Mesendoderm (in vitro differentiated cells): Measurements from ENCODE around the gene SLC6A7.

Experiments
- DNase-seq: peaks from one replicate; pipeline ENCODE4 v3.0.0; 2013
- H2AK5ac ChIP-seq: 2 replicates; pipeline ENCODE4 v1.6.1; 2013; ENCODE audit warnings: low read length, inconsistent platforms
- H2BK120ac ChIP-seq: 2 replicates; pipeline ENCODE4 v1.6.1; 2013; ENCODE audit warnings: low read depth, mild to moderate bottlenecking, low read length, moderate library complexity, mixed read lengths
- H2BK15ac ChIP-seq: replicated peaks from 2 replicates; pipeline ENCODE4 v1.6.1; 2013; ENCODE audit warnings: low read depth, mild to moderate bottlenecking, moderate library complexity
- H2BK5ac ChIP-seq: 2 replicates; pipeline ENCODE4 v1.6.1; 2013; ENCODE audit warnings: low read length, inconsistent platforms
- H3K18ac ChIP-seq: 2 replicates; pipeline ENCODE4 v1.6.1; 2013; ENCODE audit warnings: mild to moderate bottlenecking, low read length, mixed read lengths
- H3K23ac ChIP-seq: one replicate; pipeline ENCODE4 v1.6.1; 2013; ENCODE audit warnings: low read length
- H3K27ac ChIP-seq: 2 replicates; pipeline ENCODE4 v1.5.1; 2013; ENCODE audit warnings: low read depth, mild to moderate bottlenecking, inconsistent platforms, low read length, moderate library complexity
- H3K27me3 ChIP-seq: 2 replicates; pipeline ENCODE4 v1.6.1; 2013; ENCODE audit warnings: low read length, control low read depth, mild to moderate bottlenecking, inconsistent platforms; ENCODE audit not compliant: insufficient read depth, poor library complexity
- H3K36me3 ChIP-seq: 2 replicates; pipeline ENCODE4 v1.6.1; 2013; ENCODE audit warnings: low read length, inconsistent platforms; ENCODE audit not compliant: control insufficient read depth, insufficient read depth
- H3K4ac ChIP-seq: one replicate; pipeline ENCODE4 v1.6.1; 2013; ENCODE audit warnings: low read depth, mild to moderate bottlenecking, low read length, moderate library complexity
- H3K4me1 ChIP-seq: 2 replicates; pipeline ENCODE4 v1.6.1; 2013; ENCODE audit warnings: low read depth, low read length, inconsistent platforms; ENCODE audit not compliant: control insufficient read depth
- H3K4me2 ChIP-seq: 2 replicates; pipeline ENCODE4 v1.6.1; 2013; ENCODE audit warnings: low read length
- H3K4me3 ChIP-seq: 2 replicates; pipeline ENCODE4 v1.5.1; 2013; ENCODE audit warnings: mild to moderate bottlenecking, low read length
- H3K56ac ChIP-seq: one replicate; pipeline ENCODE4 v1.6.1; 2013; ENCODE audit warnings: low read length
- H3K79me1 ChIP-seq: 2 replicates; pipeline ENCODE4 v1.6.1; 2013; ENCODE audit warnings: low read length, inconsistent platforms
- H3K79me2 ChIP-seq: 2 replicates; pipeline ENCODE4 v1.6.1; 2013; ENCODE audit warnings: mild to moderate bottlenecking, low read length; ENCODE audit not compliant: control insufficient read depth, insufficient read depth
- H3K9ac ChIP-seq: 2 replicates; pipeline ENCODE4 v1.6.1; 2013; ENCODE audit warnings: low read length, inconsistent platforms
- H4K5ac ChIP-seq: one replicate; pipeline ENCODE4 v1.6.1; 2013; ENCODE audit warnings: low read length
- H4K8ac ChIP-seq: one replicate; pipeline ENCODE4 v1.6.1; 2013; ENCODE audit warnings: low read depth, mild to moderate bottlenecking, control low read depth, low read length, moderate library complexity
- WGBS: extraction: QIAGEN DNeasy Blood & Tissue Kit; methylation state at CpG from one replicate; pipeline ENCODE4 v1.1.7; 2013; ENCODE audit warnings: low lambda C conversion rate, missing lambda C conversion rate; ENCODE audit not compliant: insufficient coverage; ENCODE audit errors: extremely low coverage; 5-methylcytosine and 5-hydroxymethylcytosine counted together

Gene SLC6A7

DNA sequence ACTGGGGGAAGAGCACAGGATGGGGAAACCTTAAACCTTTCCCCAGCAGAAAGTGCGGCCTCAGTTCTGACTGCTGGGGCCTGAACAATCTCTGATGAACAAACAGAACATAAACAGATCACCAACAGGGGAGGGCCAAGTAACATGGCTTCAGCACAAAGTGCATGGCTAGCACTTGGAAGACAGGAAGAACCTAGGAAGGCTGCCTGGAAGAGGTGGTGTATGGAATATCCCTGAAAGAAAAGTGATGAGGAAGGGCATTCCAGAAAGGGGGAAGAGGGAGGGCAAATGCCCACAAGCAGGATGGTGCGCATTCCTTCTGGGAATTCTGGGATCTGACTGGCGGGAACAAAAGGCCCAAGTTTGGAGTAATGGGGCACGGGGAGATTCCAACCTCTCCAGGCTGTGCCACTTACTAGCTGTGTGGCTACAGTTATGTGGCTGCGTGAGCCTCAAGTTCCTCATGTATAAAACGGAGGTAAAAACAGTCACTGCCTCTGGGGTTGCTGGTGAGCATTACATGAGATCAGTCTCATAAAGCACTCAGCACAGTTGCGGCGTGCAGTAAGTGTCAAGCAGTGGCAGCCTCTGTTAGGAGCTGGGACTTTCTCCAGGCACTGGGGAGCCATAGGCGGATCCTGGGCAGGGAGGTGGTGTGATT, 35.8 kb upstream of the SLC6A7 start:
- H3K4me1 ChIP-seq = peaks cover 9% of the 10 kb centered on the region
- H2BK120ac ChIP-seq = peak overlapping the region; percentile 48
- H3K56ac ChIP-seq = peak overlapping the region; percentile 73
- WGBS = no CpG with 5 or more reads among the region's 9 CpGs
- H3K4me2 ChIP-seq = no peak overlapping the region
- H4K8ac ChIP-seq = no peak overlapping the region
- no peak overlapping the region for H3K4me3 ChIP-seq
- no peaks in the 10 kb centered on the region for H3K27me3 ChIP-seq
- H2BK5ac ChIP-seq = peak overlapping the region; percentile 22
- H3K79me1 ChIP-seq = no peaks in the 10 kb centered on the region
- H2AK5ac ChIP-seq = peak overlapping the region; percentile 57
- no peak overlapping the region for H2BK15ac ChIP-seq
- H3K18ac ChIP-seq = peak overlapping the region; percentile 95
- no peak overlapping the region for H3K23ac ChIP-seq
- H3K27ac ChIP-seq = no peak overlapping the region
- peak overlapping the region; percentile 14 for H3K9ac ChIP-seq
- peak; percentile 78 for DNase-seq
- no peaks in the 10 kb centered on the region for H3K36me3 ChIP-seq
- H4K5ac ChIP-seq = no peak overlapping the region
- no peaks in the 10 kb centered on the region for H3K79me2 ChIP-seq
- peak overlapping the region; percentile 38 for H3K4ac ChIP-seq

DNA sequence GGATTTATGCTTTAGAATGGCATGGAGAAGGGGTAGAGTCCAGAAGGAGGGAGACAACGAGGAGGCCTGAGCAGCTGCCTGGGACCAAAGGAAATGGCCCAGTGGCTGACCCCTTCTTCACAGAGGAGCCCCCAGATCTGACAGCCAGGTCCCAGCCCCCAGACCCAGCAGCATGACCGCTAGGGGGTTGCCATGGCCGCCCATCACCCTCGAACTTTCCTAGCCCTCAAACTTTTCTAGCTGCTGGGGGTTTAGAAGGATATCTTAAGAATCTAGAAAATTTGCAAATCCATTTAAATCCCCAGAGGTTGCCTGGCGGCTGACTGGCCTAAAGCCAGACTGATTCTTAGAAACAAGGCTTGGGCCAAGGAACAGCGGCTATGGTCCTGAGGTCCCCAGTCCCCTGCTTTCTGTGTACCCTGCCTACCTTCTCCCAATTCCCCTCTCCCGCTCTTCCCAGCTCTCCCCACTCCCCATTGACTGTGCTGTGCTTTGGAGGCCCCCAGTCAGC, 35.2 kb upstream of the SLC6A7 start:
- Histone ChIP-seq H3K27ac (peak overlapping the region; percentile 76), H4K5ac (no peak overlapping the region), H3K4me3 (no peak overlapping the region), H3K18ac (peak overlapping the region; percentile 95), H3K79me2 (no peaks in the 10 kb centered on the region), H3K36me3 (no peaks in the 10 kb centered on the region), H3K4me1 (peaks cover 9% of the 10 kb centered on the region), H2BK5ac (peak overlapping the region; percentile 87), H3K56ac (peak overlapping the region; percentile 84), H3K79me1 (no peaks in the 10 kb centered on the region), H3K27me3 (no peaks in the 10 kb centered on the region), H3K23ac (no peak overlapping the region), H2BK15ac (no peak overlapping the region), H3K4me2 (peak overlapping the region; percentile 28), H2AK5ac (peak overlapping the region; percentile 57), H3K9ac (peak overlapping the region; percentile 59), H4K8ac (no peak overlapping the region), H2BK120ac (peak overlapping the region; percentile 48), H3K4ac (peak overlapping the region; percentile 62)
- WGBS = no CpG with 5 or more reads among the region's 7 CpGs
- peak; percentile 79 for DNase-seq

DNA sequence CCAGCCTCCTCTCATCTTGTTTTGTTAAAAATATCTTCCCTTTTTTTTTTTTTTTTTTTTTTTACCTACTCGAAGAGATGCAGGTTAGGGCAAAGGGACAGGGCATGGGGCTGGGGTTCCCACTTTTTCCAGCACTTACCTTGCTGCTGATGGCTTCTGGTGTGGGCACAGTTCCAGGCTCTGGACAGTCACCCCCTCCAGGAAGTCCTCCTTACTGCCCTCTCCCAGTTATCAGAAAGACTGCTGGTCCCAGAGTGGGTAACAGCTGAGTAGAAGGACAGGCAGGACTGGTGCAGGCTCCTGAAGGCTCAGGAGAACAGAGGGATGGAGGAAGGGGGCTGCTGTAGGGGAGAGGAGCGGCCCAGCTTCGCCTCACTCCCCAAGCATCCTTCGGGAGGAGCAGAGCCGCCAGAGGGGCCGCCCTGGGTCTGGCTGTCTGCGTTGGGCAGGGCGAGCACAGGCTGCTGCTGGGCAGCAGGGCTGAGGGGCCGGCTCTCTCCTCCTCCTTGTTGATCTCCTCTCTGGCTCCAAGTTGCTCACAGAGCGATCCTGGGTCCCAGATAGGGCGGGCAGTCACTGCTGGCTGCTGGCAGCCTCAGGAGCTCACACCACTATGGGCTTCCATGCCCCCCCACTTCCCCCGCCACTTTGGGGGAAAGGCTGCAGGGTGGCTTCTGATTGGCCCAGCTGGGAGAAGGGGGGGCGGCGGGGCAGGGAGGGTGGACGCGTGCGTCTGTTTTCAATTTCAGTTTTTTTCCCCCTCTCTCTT, 34.4 kb upstream of the SLC6A7 start, which contains the start of gene PDGFRB:
PDGFRB (minus strand) TSS at position 588 of the 769 bp plus-strand sequence. CDS start 18,798 bp downstream, outside the sequence.
- Histone ChIP-seq H3K79me1 (no peaks in the 10 kb centered on the region), H3K79me2 (no peaks in the 10 kb centered on the region), H3K27ac (peak within 1 kb of the TSS; percentile 76), H3K18ac (peak within 1 kb of the TSS; percentile 95), H3K4me3 (no peak within 1 kb of the TSS), H2AK5ac (peak within 1 kb of the TSS; percentile 11), H3K4me1 (peaks cover 14% of the 10 kb centered on the region), H3K23ac (peak within 1 kb of the TSS; percentile 31), H4K8ac (no peak within 1 kb of the TSS), H3K9ac (peak within 1 kb of the TSS; percentile 59), H4K5ac (no peak within 1 kb of the TSS), H3K56ac (peak within 1 kb of the TSS; percentile 84), H2BK15ac (no peak within 1 kb of the TSS), H3K36me3 (no peaks in the 10 kb centered on the region), H2BK5ac (peak within 1 kb of the TSS; percentile 87), H3K4ac (peak within 1 kb of the TSS; percentile 62), H3K4me2 (peak within 1 kb of the TSS; percentile 28), H2BK120ac (no peak within 1 kb of the TSS), H3K27me3 (no peaks in the 10 kb centered on the region)
- peak; percentile 84 for DNase-seq
- no CpG with 5 or more reads among the region's 17 CpGs for WGBS

DNA sequence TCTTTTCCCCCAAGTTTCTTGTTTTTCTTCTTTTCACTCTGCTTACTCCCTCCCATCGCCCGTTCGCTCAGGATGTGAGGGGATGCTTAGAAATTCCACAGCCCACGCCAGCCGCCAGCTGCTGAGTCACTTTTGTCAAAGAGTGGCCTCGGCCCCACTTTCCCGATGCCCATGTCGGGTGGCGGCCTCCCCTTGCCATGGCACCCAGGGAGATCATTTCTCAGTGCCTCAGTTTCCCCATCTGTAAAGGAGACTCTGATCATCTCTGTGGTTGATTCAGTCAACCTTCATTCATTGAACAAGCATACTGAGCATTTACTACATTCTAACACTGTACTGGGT, 33.9 kb upstream of the SLC6A7 start:
- no peak overlapping the region for H3K4me3 ChIP-seq
- no peaks in the 10 kb centered on the region for H3K79me1 ChIP-seq
- H3K79me2 ChIP-seq = no peaks in the 10 kb centered on the region
- H2BK5ac ChIP-seq = no peak overlapping the region
- no peak overlapping the region for H3K23ac ChIP-seq
- no peak overlapping the region for H4K5ac ChIP-seq
- peak overlapping the region; percentile 3 for H3K9ac ChIP-seq
- no peak overlapping the region for H2BK120ac ChIP-seq
- no peak overlapping the region for H4K8ac ChIP-seq
- H3K18ac ChIP-seq = peak overlapping the region; percentile 5
- no CpG with 5 or more reads among the region's 9 CpGs for WGBS
- peak overlapping the region; percentile 56 for H3K56ac ChIP-seq
- no peak overlapping the region for H2BK15ac ChIP-seq
- H3K36me3 ChIP-seq = no peaks in the 10 kb centered on the region
- DNase-seq = no peak
- H3K27me3 ChIP-seq = no peaks in the 10 kb centered on the region
- H3K4me1 ChIP-seq = peaks cover 14% of the 10 kb centered on the region
- H3K4ac ChIP-seq = no peak overlapping the region
- peak overlapping the region; percentile 25 for H3K4me2 ChIP-seq
- H2AK5ac ChIP-seq = no peak overlapping the region
- no peak overlapping the region for H3K27ac ChIP-seq

DNA sequence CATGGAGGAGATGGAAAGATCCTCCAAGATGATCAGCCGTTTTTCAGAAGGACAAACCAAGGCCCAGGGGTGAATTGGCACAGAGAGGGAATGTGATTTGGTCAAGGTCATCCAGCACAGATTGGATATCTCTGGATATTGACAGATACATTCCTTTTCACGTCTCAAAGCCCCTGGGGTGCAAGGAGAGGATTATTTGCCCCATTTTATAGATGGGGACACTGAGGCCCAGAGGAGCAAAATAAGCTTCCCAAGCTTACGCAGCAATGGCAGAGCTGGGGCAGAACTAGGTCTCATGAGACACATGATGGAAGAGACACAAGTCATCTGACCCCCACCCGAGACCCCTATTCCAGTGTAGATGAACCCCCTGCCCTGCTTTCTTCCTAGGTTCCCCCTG, 33.3 kb upstream of the SLC6A7 start:
- Histone ChIP-seq H2BK5ac (no peak overlapping the region), H3K18ac (no peak overlapping the region), H3K4ac (no peak overlapping the region), H2BK120ac (no peak overlapping the region), H3K4me1 (peaks cover 16% of the 10 kb centered on the region), H3K23ac (no peak overlapping the region), H2BK15ac (no peak overlapping the region), H3K79me2 (no peaks in the 10 kb centered on the region), H3K27me3 (no peaks in the 10 kb centered on the region), H3K9ac (no peak overlapping the region), H3K27ac (no peak overlapping the region), H3K36me3 (no peaks in the 10 kb centered on the region), H3K56ac (no peak overlapping the region), H2AK5ac (no peak overlapping the region), H3K79me1 (no peaks in the 10 kb centered on the region), H4K8ac (no peak overlapping the region), H3K4me3 (no peak overlapping the region), H4K5ac (no peak overlapping the region), H3K4me2 (no peak overlapping the region)
- no peak for DNase-seq
- WGBS = no CpG with 5 or more reads among the region's 4 CpGs
